Mesenchymal stem cell (in vitro differentiated cells and primary cell): ENCODE results near the gene NHLRC4.
"Not testable (repeated sequence)": the region's sequence is repeated elsewhere in the genome, so short reads cannot be mapped to it uniquely, and the experiment has no call there.

Source experiments
- DNase-seq: peaks from one replicate; pipeline ENCODE4 v3.0.0-alpha.2; 2013
- H2AFZ ChIP-seq: one replicate; pipeline ENCODE4 v1.6.1; 2013; ENCODE audit warnings: low read depth, mild to moderate bottlenecking, control low read depth, inconsistent platforms, low read length, moderate library complexity
- H2AK5ac ChIP-seq: 2 replicates; pipeline ENCODE4 v1.6.1; 2013; ENCODE audit warnings: low read length, moderate library complexity, mild to moderate bottlenecking, inconsistent platforms; ENCODE audit not compliant: severe bottlenecking
- H2BK120ac ChIP-seq: one replicate; pipeline ENCODE4 v1.6.1; 2013; ENCODE audit warnings: low read depth, mild to moderate bottlenecking, inconsistent platforms, low read length, moderate library complexity
- H2BK12ac ChIP-seq, 2 experiments: one replicate each; pipeline ENCODE4 v1.6.1; 2013; ENCODE audit warnings: inconsistent platforms in 2 of 2, low read length in 2 of 2, mild to moderate bottlenecking in 2 of 2, moderate library complexity in 2 of 2, control low read depth in 1 of 2
- H2BK15ac ChIP-seq: one replicate; pipeline ENCODE4 v1.6.1; 2013; ENCODE audit warnings: mild to moderate bottlenecking, low read depth, inconsistent platforms; ENCODE audit not compliant: poor library complexity, severe bottlenecking
- H2BK5ac ChIP-seq: 2 replicates; pipeline ENCODE4 v1.6.1; 2013; ENCODE audit warnings: low read depth, mild to moderate bottlenecking, low read length, control low read depth, inconsistent platforms; ENCODE audit not compliant: poor library complexity, severe bottlenecking
- H3K14ac ChIP-seq, 2 experiments: one replicate each; pipeline ENCODE4 v1.6.1; 2013; ENCODE audit warnings: inconsistent platforms in 2 of 2, low read length in 2 of 2, control low read depth in 1 of 2, mild to moderate bottlenecking in 1 of 2, moderate library complexity in 1 of 2
- H3K18ac ChIP-seq, 2 experiments: one replicate each; pipeline ENCODE4 v1.6.1; 2013; ENCODE audit warnings: inconsistent platforms in 2 of 2, low read length in 2 of 2, control low read depth in 1 of 2, low read depth in 1 of 2, mild to moderate bottlenecking in 1 of 2
- H3K23ac ChIP-seq, 2 experiments: one replicate each; pipeline ENCODE4 v1.6.1; 2013; ENCODE audit warnings: inconsistent platforms in 2 of 2, low read length in 2 of 2, mild to moderate bottlenecking in 2 of 2, moderate library complexity in 2 of 2, control low read depth in 1 of 2
- H3K27ac ChIP-seq: 2 replicates; pipeline ENCODE4 v1.5.1; 2013; ENCODE audit warnings: mild to moderate bottlenecking, moderate library complexity, low read length, control low read depth, inconsistent platforms; ENCODE audit not compliant: poor library complexity, severe bottlenecking
- H3K27me3 ChIP-seq, 2 experiments: 2 replicates each; pipeline versions ENCODE4 v1.6.1 to v1.7.0; 2013; ENCODE audit warnings: low read length in 2 of 2, mild to moderate bottlenecking in 2 of 2, moderate library complexity in 2 of 2, control low read depth in 1 of 2, inconsistent platforms in 1 of 2; ENCODE audit not compliant: control insufficient read depth in 1 of 2, insufficient read depth in 1 of 2
- H3K36me3 ChIP-seq, 2 experiments: 2 replicates each; pipeline versions ENCODE4 v1.6.1 to v1.7.0; 2013; ENCODE audit warnings: low read length in 2 of 2, control low read depth in 1 of 2, inconsistent platforms in 1 of 2, low read depth in 1 of 2, mild to moderate bottlenecking in 1 of 2; ENCODE audit not compliant: insufficient read depth in 2 of 2, control insufficient read depth in 1 of 2
- H3K4ac ChIP-seq, 2 experiments: one replicate each; pipeline ENCODE4 v1.6.1; 2013; ENCODE audit warnings: inconsistent platforms in 2 of 2, low read length in 2 of 2, mild to moderate bottlenecking in 2 of 2, moderate library complexity in 2 of 2, control low read depth in 1 of 2, low read depth in 1 of 2
- H3K4me1 ChIP-seq: 2 replicates; pipeline ENCODE4 v1.6.1; 2013; ENCODE audit warnings: low read depth, low read length, control low read depth; ENCODE audit not compliant: control insufficient read depth, insufficient read depth
- H3K4me2 ChIP-seq: 2 replicates; pipeline ENCODE4 v1.6.1; 2013; ENCODE audit warnings: low read length, mild to moderate bottlenecking, inconsistent platforms; ENCODE audit not compliant: poor library complexity, severe bottlenecking
- H3K4me3 ChIP-seq, 2 experiments: 2 replicates each; pipeline versions ENCODE4 v1.5.1 to v1.7.0; 2013; ENCODE audit warnings: low read length in 2 of 2, mild to moderate bottlenecking in 2 of 2, control low read depth in 1 of 2, low read depth in 1 of 2; ENCODE audit not compliant: insufficient read depth in 1 of 2
- H3K79me1 ChIP-seq: replicated peaks from 2 replicates; pipeline ENCODE4 v1.6.1; 2013; ENCODE audit warnings: mild to moderate bottlenecking, control low read depth, low read length, inconsistent platforms; ENCODE audit not compliant: poor library complexity, severe bottlenecking
- H3K9ac ChIP-seq: 2 replicates; pipeline ENCODE4 v1.7.0; 2013; ENCODE audit warnings: mild to moderate bottlenecking, low read length, moderate library complexity
- H3K9me3 ChIP-seq: 2 replicates; pipeline ENCODE4 v1.7.0; 2013; ENCODE audit warnings: mild to moderate bottlenecking, low read length; ENCODE audit not compliant: control insufficient read depth
- H4K8ac ChIP-seq: one replicate; pipeline ENCODE4 v1.6.1; 2013; ENCODE audit warnings: inconsistent platforms, mild to moderate bottlenecking, low read length, moderate library complexity
- H4K91ac ChIP-seq: one replicate; pipeline ENCODE4 v1.6.1; 2013; ENCODE audit warnings: mild to moderate bottlenecking, low read length, inconsistent platforms
- WGBS: methylation state at CpG from one replicate; pipeline ENCODE4 v1.1.7; 2013; ENCODE audit warnings: mixed read lengths; 5-methylcytosine and 5-hydroxymethylcytosine counted together

Gene NHLRC4

DNA sequence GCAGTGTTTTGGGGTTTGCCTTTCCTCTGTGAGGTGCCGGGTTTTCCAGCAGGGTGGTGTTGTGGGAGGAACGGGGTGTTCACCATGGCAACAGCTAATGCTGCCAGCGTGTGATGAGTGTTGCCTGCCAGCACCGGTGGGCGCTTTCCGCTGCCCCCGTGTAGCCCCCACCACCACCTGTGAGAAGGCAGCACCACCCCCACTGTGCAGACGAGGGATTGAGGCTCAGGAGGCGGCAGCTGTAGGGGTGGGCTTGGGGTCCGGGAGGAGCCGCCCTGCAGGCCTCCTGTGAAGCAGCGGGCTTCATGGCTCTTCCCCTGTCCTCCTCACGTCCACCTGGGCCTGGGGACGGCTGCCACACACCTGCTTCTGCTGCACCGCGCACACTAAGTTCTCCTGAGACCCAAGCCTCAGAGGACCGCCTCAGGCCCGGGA, 28.3 kb downstream of the NHLRC4 start:
- H2AK5ac ChIP-seq, result no peak overlapping the region
- no peaks in the 10 kb centered on the region for H3K27me3 ChIP-seq
- H3K79me1 ChIP-seq, result peaks cover 46% of the 10 kb centered on the region
- H3K4ac ChIP-seq, result no peak overlapping the region
- H2AFZ ChIP-seq, result no peak overlapping the region
- DNase-seq, result no peak
- H3K27ac ChIP-seq, result no peak overlapping the region
- no peak overlapping the region for H2BK120ac ChIP-seq
- H3K36me3 ChIP-seq, result peaks cover 10 to 40% of the 10 kb centered on the region in 2 experiments
- no peak overlapping the region for H3K14ac ChIP-seq
- H3K23ac ChIP-seq, result no peak overlapping the region
- no peak overlapping the region for H2BK12ac ChIP-seq
- no peak overlapping the region for H4K91ac ChIP-seq
- no peak overlapping the region for H2BK15ac ChIP-seq
- H3K9ac ChIP-seq, result no peak overlapping the region
- H3K18ac ChIP-seq, result no peak overlapping the region
- WGBS, result 97% methylated on average over 18 of the region's 18 CpGs
- no peaks in the 10 kb centered on the region for H3K9me3 ChIP-seq
- no peak overlapping the region for H2BK5ac ChIP-seq
- H4K8ac ChIP-seq, result no peak overlapping the region
- no peak overlapping the region for H3K4me2 ChIP-seq
- no peak overlapping the region for H3K4me3 ChIP-seq
- peaks cover 36% of the 10 kb centered on the region for H3K4me1 ChIP-seq

DNA sequence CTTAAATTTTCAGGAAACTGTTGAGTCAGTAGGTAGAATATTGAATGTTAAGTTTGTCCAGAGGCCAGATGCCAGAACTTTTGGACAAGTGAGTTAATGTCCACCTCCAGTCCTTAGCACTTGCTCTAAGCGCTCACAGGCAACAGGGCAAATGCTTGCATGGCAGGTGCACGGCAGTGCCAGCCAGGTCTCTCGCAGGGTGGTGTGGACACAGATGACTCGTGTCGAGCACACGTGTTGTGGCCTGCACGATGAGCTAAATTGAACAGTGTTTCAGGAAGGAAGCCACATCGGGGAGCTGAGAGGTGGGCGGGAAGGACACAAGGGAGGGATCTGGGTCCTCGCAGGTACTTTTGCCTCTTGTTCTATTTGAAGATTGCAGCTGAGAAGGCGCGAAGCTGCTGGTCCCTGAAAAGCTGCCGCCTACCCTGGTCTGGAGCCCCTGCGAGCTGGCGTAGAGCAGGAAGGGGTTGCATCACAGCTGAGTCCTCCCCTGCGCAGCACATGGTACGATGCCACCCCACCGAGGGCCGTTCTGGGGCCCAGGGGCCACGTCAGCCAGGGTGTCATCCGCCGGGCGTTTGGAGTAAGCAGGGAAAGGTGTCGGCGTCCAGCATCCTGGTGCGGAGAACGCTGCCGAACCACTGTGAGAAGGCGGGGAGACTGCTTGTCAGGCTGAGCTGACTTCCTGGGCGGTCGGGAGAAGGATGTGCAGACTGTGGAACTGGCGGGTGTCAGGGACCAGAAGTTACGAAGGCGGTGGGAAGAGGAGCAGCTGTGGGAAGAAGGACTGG, 29.3 kb downstream of the NHLRC4 start:
- Histone ChIP-seq H3K27me3 (no peaks in the 10 kb centered on the region), H4K91ac (peak overlapping the region; percentile 41), H3K18ac (no peak overlapping the region), H2BK120ac (no peak overlapping the region), H3K79me1 (peaks cover 40% of the 10 kb centered on the region), H3K4ac (no peak overlapping the region), H4K8ac (no peak overlapping the region), H3K27ac (no peak overlapping the region), H3K9me3 (no peaks in the 10 kb centered on the region), H2BK5ac (no peak overlapping the region), H2BK15ac (no peak overlapping the region), H3K4me2 (no peak overlapping the region), H2AFZ (no peak overlapping the region), H3K9ac (no peak overlapping the region), H3K14ac (no peak overlapping the region), H3K4me3 (no peak overlapping the region), H2AK5ac (no peak overlapping the region), H2BK12ac (no peak overlapping the region), H3K4me1 (peaks cover 28% of the 10 kb centered on the region), H3K36me3 (peaks cover 11 to 40% of the 10 kb centered on the region in 2 experiments), H3K23ac (no peak overlapping the region)
- WGBS, result 96% methylated on average over 34 of the region's 34 CpGs
- DNase-seq, result no peak

GRCh38 chr16:596736-597060, 29.9 kb downstream of the NHLRC4 start:
- no peak overlapping the region for H3K4me2 ChIP-seq
- H2BK120ac ChIP-seq, result no peak overlapping the region
- H2AFZ ChIP-seq, result no peak overlapping the region
- no peak overlapping the region for H2BK5ac ChIP-seq
- no peak overlapping the region for H3K14ac ChIP-seq
- H3K18ac ChIP-seq, result no peak overlapping the region
- H3K9ac ChIP-seq, result no peak overlapping the region
- H2BK15ac ChIP-seq, result no peak overlapping the region
- H3K79me1 ChIP-seq, result peaks cover 43% of the 10 kb centered on the region
- no peaks in the 10 kb centered on the region for H3K9me3 ChIP-seq
- no peak for DNase-seq
- peaks cover 11 to 40% of the 10 kb centered on the region in 2 experiments for H3K36me3 ChIP-seq
- no peaks in the 10 kb centered on the region for H3K27me3 ChIP-seq
- H3K4me1 ChIP-seq, result peaks cover 28% of the 10 kb centered on the region
- no peak overlapping the region for H4K91ac ChIP-seq
- H2BK12ac ChIP-seq, result no peak overlapping the region
- WGBS, result over 99% methylated on average over 12 of the region's 12 CpGs
- H2AK5ac ChIP-seq, result no peak overlapping the region
- H3K4me3 ChIP-seq, result no peak overlapping the region
- no peak overlapping the region for H3K23ac ChIP-seq
- H4K8ac ChIP-seq, result no peak overlapping the region
- H3K4ac ChIP-seq, result no peak overlapping the region
- H3K27ac ChIP-seq, result no peak overlapping the region

- H2AFZ ChIP-seq, H2AK5ac ChIP-seq, H4K8ac ChIP-seq, H3K9ac ChIP-seq, H3K4me2 ChIP-seq, H3K27me3 ChIP-seq, H3K27ac ChIP-seq, H3K23ac ChIP-seq, H2BK5ac ChIP-seq, H3K18ac ChIP-seq, H2BK12ac ChIP-seq, H4K91ac ChIP-seq, H3K14ac ChIP-seq, H3K4me3 ChIP-seq, H3K4ac ChIP-seq, H2BK15ac ChIP-seq, DNase-seq, H2BK120ac ChIP-seq, H3K9me3 ChIP-seq: not testable (repeated sequence)
- Histone ChIP-seq H3K4me1 (peaks cover 18% of the 10 kb centered on the region), H3K36me3 (peaks cover 11 to 35% of the 10 kb centered on the region in 2 experiments), H3K79me1 (peaks cover 35% of the 10 kb centered on the region)
- 95% methylated on average over 7 of the region's 7 CpGs for WGBS
Observed at GRCh38 chr16:597655-598054, 30.9 kb downstream of the NHLRC4 start.
